Measurements from ENCODE around the gene TMEM134.
"Not testable (repeated sequence)": the region's sequence is repeated elsewhere in the genome, so short reads cannot be mapped to it uniquely, and the experiment has no call there.

TMEM134 gene

DNA sequence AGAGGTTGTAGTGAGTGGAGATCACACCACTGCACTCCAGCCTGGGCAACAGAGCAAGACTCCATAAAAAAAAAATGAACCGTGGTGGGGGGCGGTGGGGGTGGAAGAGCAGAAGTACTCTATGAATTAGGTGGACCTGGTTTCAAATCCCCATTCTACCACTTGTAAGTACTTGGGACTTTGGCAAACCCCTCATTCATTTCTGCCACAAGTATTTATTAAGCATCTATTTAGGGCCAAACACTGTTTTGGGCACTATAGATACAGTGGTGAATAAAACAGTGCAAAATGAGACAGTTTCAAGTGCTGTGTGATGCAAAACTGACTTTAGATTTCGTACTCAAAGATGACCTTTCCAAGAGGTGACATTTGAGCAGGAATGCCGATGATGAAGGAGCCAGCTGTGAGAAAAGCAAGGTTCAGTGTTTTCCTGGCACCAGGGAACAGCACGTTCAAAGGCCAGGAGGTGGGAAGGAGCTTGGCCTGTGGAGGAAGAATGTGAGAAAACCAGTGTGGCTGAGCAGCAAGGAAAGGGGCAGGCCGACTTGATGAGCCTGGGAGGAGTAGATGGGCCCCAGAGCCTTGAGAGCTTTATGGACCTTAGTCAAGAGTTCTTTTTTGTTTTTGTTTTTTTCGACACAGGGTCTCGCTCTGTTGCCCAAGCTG is 1.4 kb upstream of the TMEM134 start:
- in situ Hi-C loops (cut with MboI; ENCODE audit: low sequenced_read_pairs, unreplicated experiment): no loop called here
- no peak for DNase-seq (ENCODE audit: low spot score)
- TF ChIP-seq, protein P1, sequence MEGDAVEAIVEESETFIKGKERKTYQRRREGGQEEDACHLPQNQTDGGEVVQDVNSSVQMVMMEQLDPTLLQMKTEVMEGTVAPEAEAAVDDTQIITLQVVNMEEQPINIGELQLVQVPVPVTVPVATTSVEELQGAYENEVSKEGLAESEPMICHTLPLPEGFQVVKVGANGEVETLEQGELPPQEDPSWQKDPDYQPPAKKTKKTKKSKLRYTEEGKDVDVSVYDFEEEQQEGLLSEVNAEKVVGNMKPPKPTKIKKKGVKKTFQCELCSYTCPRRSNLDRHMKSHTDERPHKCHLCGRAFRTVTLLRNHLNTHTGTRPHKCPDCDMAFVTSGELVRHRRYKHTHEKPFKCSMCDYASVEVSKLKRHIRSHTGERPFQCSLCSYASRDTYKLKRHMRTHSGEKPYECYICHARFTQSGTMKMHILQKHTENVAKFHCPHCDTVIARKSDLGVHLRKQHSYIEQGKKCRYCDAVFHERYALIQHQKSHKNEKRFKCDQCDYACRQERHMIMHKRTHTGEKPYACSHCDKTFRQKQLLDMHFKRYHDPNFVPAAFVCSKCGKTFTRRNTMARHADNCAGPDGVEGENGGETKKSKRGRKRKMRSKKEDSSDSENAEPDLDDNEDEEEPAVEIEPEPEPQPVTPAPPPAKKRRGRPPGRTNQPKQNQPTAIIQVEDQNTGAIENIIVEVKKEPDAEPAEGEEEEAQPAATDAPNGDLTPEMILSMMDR (IDR thresholded peaks at IDR 0.05; ENCODE audit: borderline replicate concordance, control extremely low read depth, extremely low read depth, insufficient read depth, missing control alignments): no peak

DNA sequence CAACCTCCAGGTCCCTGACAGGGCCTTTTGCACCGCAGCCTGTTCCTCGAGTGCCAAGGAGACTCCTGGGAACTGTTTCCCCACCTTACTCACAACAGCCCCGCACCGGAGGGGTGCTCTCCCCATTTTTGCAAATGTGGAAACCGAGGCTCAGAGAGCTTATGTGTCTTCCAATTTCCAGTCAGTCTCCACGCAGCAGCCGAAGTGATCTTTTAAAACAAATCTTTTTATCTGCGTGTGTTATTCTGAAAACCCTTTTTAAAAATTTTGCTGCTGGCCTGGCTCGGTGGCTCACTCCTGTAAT is 409 bp upstream of the TMEM134 start:
- no peak for DNase-seq (ENCODE audit: low spot score)
- in situ Hi-C loops (cut with MboI; ENCODE audit: low sequenced_read_pairs, unreplicated experiment): no loop called here

DNA sequence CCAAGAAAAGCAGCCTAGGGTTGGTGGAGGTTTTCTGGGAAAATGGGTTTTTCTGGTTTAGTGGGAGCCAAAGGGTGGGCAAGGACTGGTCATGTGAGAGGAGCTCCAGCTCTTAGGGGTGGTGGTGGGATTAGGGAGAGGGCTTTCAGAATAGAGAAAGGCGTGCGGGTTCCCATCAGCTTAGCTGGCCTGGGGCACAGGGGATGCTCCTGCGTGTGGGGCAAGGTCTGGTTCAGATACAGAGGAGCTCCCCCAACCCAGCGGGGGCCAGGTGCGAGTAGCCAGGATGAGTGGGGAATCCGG is 644 bp downstream of the TMEM134 start:
- TF ChIP-seq, protein P1 (IDR thresholded peaks at IDR 0.05; ENCODE audit: borderline replicate concordance, control extremely low read depth, extremely low read depth, insufficient read depth, missing control alignments): no peak
- in situ Hi-C loops (cut with MboI; ENCODE audit: low sequenced_read_pairs, unreplicated experiment): no loop called here
- no peak for DNase-seq (ENCODE audit: low spot score)

More for the DNA sequence above, 409 bp upstream of the TMEM134 start:
- TF ChIP-seq, protein P1 (IDR thresholded peaks at IDR 0.05; ENCODE audit: borderline replicate concordance, control extremely low read depth, extremely low read depth, insufficient read depth, missing control alignments): no peak

DNA sequence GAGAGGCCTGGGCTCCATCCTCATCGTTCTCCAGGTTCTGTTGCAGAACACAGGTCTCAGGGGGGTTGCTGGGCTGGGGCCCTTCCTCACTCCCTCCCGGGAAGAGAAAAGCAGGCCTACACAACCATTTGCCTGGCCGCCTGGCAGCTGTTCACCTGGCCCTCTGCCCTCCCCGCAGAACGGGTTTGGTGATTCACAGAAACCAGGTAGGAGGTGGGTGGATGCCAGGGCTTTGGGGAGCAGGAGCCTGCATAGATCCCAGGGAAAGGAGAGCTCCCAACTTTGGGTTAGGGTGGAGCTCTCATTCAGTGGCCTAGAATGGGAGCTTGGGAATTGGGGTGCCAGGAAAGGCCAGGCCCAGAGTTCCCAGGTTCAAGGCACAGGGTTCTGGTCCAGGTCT is 995 bp downstream of the TMEM134 start:
- TF ChIP-seq, protein P1 (IDR thresholded peaks at IDR 0.05; ENCODE audit: borderline replicate concordance, control extremely low read depth, extremely low read depth, insufficient read depth, missing control alignments): no peak
- in situ Hi-C loops (cut with MboI; ENCODE audit: low sequenced_read_pairs, unreplicated experiment): no loop called here
- no peak for DNase-seq (ENCODE audit: low spot score)

DNA sequence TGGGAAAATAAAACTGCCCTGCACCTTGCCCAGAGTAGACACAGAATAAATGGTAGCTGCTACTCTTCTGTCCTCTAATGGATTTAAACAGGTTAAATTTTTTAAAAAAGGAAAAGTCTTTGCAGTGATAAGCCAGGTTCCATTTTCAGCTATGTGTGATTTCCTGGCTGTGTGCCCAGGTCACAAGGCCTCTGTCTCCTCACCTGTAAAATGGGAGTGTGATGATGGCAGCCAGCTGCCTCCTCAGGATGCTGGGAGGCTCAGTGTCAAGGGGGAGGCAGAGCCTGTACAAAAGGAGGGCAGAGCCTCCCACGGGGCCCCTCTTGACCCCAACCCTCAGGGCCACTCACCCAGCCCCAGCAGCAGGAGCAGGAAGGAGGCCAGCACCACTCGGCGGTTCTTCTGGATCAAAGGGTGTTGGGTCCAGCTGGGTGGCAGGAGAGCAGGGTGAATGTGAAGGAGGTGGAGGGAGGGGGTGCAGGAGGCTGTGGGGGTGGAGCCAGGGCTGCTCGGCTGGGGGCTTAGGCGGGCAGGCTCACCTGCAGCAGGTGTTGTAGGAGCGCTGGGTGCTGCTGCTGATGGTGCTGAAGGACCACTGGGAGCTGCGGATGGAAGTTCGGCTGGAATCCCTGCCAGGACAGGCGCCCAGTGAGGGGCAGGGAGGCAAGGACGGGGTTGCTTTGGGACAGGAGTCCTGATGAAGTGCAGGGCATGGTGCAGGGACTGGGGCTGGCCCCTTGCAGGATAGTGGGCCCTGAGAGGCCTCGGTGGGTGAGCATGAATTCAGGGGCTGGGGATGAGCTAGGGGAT is 1.9 kb downstream of the TMEM134 start:
- DNase-seq (ENCODE audit: low spot score): no peak
- TF ChIP-seq, protein P1 (IDR thresholded peaks at IDR 0.05; ENCODE audit: borderline replicate concordance, control extremely low read depth, extremely low read depth, insufficient read depth, missing control alignments): no peak
- in situ Hi-C loops (cut with MboI; ENCODE audit: low sequenced_read_pairs, unreplicated experiment): no loop called here

DNA sequence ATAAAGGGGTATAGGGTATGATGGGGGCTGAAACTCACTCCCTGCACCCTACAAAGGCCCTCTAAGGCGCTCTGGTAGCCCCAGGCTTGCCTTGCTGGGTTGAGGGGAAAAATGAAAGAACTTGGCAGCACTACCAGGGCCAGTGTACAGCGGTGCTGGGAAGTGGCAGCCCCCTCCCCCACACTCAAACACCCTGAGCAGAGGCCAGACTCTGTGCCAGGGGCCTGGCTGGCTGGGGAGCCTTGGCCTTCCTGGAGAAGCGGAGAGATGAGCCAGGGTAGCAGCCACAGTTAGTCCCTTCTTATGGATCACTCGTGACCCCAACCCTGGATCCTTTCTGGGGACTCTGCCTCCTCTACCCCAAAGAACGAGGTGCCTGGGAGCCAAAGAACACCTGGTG is 2.7 kb downstream of the TMEM134 start:
- no peak for DNase-seq (ENCODE audit: low spot score)
- in situ Hi-C loops (cut with MboI; ENCODE audit: low sequenced_read_pairs, unreplicated experiment): no loop called here
- TF ChIP-seq, protein P1 (IDR thresholded peaks at IDR 0.05; ENCODE audit: borderline replicate concordance, control extremely low read depth, extremely low read depth, insufficient read depth, missing control alignments): no peak

DNA sequence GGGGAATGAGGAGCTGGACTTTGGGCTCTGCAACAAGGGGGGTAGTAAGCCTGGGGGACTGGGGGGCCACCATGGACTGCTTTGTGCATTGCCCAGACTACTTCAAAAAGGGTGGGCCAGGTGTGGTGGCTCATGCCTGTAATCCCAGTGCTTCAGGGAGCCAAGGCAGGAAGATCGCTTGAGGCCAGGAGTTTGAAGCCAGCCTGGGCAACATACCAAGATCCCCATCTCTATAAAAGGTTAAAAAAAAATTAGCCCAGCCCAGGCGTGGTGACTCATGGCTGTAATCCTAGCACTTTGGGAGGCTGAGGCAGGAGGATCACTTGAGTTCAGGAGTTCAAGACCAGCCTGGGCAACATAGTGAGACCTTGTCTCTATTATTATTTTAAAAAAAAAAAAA is 3.5 kb downstream of the TMEM134 start:
- DNase-seq (ENCODE audit: low spot score); in situ Hi-C loops (cut with MboI; ENCODE audit: low sequenced_read_pairs, unreplicated experiment): not testable (repeated sequence)

Data from GM13976 (cell line).